Activated CD8-positive, alpha-beta memory T cell treated with anti-CD3 and anti-CD28 coated beads, Interleukin-2, amount 50 U/mL, for 48 hours (primary cell): Measurements from ENCODE around the gene RIN1.
"Not testable (repeated sequence)": the region's sequence is repeated elsewhere in the genome, so short reads cannot be mapped to it uniquely, and the experiment has no call there.

Source experiments
- DNase-seq: peaks from one replicate; pipeline ENCODE4 v3.0.0-alpha.2; 2020

The RIN1 gene

DNA sequence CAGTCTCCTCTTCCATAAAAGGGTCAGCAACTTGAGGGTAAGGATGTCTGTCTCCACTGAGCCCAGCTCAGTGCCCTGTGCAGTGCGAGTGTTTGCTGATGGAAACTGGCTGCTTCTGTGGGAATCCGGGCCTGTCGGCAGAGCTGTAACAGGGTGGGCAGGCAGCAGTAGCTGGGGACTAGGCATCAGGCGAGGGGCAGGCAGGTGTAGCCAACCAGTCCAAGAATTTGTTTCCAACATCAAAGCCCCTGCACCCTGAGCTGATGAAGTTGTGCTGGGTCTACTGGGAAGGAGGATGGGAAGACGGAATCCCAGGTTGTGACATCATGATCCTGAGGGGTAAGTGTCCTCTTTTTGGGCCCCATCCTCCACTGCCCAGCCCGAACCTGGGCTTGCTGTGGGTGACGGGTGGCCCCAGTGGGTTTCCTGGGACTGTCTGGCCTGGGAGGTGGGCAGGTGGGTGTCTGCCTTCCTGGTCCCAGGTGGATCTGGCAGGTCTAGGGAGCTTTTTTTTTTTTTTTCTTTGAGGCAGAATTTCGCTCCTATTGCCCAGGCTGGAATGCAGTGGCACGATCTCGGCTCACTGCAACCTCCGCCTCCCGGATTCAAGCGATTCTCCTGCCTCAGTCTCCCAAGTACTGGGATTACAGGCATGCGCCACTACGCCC lies 24.3 kb upstream of the RIN1 start:
- DNase-seq = no peak

DNA sequence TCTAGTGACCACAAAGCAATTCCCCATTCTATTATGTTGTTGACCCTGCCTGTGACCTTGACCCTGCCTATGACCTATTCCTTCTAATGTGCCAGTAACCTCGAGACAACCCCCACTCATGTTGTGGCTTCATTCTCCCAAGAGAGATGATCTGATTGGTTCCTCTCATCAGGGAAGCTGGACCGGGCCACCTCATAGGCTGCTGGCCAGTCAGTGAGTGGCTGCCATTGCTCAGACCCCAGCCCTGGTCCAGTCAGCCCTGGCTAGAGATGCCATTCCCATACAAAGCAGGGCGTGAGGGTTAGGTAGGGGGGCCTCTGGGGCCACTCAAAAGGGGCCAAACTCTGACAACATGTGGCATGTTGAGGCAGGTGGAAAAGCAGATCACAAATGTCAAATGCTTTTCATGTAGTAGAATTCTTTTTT lies 23.4 kb upstream of the RIN1 start:
- DNase-seq = no peak

DNA sequence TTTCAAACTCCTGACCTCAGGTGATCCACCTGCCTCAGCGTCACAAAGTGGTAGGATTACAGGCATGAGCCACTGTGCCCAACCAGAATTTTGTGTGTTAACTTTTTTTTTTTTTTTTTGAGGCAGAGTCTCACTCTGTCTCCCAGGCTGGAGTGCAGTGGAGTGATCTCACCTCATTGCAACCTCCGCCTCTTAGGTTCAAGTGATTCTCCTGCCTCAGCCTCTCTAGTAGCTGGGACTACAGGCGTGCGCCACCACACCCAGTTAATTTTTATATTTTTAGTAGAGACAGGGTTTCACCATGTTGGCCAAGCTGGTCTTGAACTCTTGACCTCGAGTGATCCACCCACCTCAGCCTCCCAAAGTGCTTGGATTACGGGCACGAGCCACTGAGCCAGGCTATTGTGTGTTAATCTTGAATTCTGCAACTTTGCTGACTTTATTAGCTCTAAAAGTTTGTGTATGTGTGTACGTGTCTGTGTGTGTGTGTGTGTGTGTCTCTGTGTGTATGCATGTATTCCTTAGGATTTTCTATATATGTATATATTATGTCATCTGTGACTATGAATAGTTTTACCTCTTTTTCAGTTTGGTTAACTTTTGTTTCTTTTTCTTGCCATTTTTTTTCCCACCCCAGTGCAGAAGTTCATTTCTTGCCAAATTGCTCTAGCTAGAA lies 14.5 kb upstream of the RIN1 start:
- not testable (repeated sequence) for DNase-seq

DNA sequence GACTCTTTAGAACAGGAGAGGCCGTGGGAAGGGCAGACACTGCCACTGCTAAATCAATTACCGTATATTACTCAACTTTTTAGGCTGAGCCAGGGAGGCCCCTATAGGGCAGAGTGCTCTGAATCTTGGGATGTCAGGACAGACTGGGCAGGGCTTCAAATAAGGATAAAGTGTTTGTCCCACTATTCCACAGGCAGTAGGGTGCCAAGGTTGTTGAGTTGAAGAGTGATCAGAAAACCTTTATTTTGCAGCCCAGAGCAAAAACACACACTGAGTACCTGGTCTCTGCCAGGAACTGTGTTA lies 12.8 kb upstream of the RIN1 start:
- DNase-seq = no peak

GRCh38 chr11:66347425-66348276 lies 11.4 kb upstream of the RIN1 start, which contains the start of gene B4GAT1:
Gene B4GAT1 (minus strand): TSS chr11:66347629. CDS start chr11:66347545, 84 bp downstream.
- DNase-seq = peak; percentile 97

DNA sequence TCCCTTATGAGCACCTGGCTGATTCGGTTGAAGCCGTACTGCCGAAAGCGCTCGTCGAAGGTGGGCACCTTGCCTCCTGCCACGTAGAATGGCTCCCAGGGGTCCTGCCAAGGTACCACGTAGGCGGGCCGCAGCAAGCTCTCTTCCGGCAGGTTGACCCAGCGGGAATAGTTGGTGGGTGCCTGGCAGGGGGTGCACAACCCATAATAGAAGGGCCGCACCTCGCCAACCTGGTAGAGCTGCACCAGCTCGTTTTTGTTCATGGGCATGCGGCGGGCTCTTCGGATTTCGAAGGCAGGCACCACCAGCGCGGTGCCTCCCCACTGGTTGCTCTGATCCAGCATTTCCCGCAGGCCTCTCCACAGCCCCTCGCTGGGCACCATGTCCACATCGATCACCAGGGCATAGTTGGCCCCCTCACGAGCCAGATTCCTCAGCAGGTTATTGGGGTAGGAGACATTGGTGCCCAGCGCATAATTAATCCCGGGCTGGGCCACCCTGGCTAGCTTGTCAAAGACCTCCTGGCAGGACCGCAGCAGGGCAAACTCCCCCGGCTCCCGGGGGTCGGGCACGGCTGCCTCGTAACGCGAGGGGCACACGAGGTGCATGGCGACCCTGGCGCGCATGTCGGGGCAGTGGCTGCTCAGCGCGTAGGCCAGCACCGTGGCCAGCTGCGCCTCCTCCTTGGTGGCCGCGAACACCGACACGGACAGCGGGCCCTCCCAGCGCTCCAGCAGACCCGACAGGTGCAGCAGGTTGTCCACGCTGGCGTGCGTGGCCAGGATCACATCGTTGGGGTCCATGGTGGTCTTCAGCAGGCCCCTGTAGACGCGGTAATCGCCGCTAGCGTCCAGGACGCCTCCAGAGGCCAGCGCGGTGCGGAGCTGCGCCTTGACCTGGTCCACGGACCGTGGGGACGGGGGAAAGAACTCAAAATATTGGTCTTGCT lies 10.5 kb upstream of the RIN1 start:
- no peak for DNase-seq

- no peak for DNase-seq
These were observed 9.0 kb upstream of the RIN1 start for GRCh38 chr11:66345316-66345649.

DNA sequence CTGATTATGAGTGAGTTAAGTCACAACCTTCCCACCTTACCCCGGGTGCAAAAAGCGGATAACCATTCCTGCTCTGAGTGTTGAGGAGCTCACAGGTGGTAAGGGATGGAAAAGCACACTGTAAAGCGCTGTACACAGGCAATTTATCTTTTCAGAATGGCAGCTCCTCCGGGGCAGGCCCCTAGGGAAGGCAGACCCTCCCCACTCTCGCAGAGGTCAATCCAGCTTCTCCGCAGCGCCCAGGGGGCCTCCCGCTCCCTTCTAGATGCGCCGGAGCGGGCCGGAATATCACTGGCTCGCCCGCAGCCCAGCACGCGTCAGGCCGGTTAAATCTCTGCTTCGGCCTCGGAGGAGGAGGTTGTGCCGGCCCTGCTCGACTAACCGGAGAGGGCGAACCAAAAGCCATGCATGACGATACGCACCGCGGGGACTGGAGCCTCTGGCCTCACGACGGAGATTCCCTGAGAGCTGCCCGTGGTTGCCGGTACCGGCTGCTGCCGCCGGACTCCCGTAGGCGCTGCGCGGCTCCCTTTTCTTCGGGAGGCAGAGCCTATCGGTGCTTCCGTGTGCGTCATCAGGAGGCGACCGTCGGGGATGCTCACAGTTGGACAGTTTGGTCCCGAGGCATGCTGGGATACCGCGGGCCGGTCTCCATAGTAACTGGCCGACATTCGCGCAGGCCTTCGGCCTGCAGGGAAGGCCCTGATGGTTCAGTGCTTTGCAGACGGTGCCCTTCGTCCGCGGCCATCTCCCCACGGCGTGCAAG lies 8.5 kb upstream of the RIN1 start, which contains the start of gene BRMS1:
Gene BRMS1 (minus strand): TSS at position 555 of the 766 bp plus-strand sequence. CDS start 2,870 bp downstream, outside the sequence.
- DNase-seq = peak; percentile 97

DNA sequence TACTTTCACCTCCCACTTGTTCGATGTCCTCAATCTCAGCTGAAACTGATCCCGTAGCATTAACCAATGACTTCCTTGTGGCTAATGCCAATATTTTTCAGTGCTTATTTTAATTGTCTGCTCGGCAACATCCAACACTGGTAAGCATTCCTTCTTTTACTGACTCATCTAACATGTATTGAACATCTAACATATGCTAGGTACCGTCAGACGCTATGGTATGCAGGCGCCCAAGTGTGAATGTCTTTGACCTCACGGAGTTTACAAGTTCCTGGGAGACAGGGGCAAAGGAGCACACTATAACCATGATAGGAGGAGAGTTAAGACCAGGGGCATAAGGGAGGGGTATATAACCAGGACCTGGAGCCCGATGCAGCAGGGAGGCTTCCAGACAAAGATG lies 6.9 kb upstream of the RIN1 start:
- DNase-seq = no peak

DNA sequence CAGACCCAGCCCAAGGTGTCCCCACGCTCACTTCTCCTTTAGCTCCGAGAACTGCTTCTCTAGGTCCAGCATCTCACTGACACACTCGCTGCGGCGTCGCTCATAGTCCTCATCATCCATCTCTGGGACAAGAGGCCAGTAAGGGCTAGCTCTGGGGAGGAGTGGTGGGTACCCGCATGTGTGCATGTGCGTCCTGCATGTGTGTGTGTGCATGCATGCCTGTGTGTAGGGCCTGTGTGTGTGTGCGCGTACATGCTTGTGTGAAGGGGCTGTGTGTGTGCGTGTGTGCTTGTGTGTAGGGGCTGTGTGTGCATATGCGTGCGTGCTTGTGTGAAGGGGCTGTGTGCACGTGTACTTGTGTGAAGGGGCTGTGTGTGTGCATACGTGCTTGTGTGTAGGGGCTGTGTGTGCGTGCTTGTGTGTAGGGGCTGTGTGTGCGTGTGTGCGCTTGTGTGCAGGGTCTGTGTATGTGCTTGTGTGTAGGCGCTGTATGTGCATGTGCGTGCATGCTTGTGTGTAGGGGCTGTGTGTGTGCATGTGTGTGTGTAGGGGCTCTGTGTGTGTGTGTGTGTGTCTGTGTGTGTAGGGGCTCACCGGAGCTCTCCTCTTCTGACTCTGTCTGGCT lies 5.4 kb upstream of the RIN1 start:
- DNase-seq = no peak

DNA sequence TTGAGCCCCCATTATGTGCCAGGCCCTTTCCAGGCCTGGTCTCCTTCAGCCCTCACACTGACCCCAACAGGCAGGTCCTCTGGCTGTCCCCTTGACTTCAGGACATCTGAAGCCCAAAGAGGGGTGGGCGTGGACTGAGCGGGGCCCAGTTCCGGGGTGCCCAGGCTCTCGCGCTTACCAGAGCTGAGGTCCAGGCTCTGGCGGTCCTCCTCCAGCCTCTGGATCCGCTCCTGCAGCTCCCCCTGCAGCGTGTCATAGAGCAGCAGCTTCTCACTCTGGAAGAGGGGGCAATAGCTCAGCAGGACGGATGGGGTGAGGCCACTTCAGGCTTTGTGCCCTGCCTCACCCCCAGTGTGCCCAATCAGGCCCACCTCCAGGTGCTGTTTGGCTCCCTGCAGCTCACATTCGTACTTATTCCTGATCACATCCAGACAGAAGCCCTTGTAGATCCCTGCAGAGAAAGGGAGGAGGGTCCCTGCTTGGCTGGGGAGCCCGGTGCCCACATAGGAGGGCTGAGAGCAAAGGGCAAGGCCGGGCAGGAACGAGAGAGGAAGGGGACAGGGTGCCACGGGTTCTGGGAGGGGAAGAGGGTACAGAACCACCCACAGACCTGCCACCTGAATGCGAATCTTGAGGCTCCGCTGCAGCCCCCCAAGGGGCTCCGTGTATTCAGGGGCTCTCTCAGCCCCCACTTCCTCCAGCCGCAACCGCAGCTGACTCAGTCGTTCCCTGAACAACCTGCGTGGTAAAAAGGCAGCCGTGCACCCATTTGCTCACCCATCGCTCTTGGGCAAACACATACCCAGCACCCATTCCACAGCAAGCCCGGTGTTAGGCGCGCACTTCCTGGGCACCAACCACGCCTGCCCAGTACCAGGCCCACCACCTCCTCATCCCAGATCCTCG lies 4.6 kb upstream of the RIN1 start:
- DNase-seq = no peak

- no peak for DNase-seq
These were observed 3.7 kb upstream of the RIN1 start for GRCh38 chr11:66339686-66340483.

GRCh38 chr11:66339162-66339675 lies 3.0 kb upstream of the RIN1 start:
- no peak for DNase-seq

GRCh38 chr11:66338276-66339161 lies 2.3 kb upstream of the RIN1 start:
- no peak for DNase-seq

GRCh38 chr11:66337103-66337899 lies 1.1 kb upstream of the RIN1 start:
- DNase-seq = no peak

DNA sequence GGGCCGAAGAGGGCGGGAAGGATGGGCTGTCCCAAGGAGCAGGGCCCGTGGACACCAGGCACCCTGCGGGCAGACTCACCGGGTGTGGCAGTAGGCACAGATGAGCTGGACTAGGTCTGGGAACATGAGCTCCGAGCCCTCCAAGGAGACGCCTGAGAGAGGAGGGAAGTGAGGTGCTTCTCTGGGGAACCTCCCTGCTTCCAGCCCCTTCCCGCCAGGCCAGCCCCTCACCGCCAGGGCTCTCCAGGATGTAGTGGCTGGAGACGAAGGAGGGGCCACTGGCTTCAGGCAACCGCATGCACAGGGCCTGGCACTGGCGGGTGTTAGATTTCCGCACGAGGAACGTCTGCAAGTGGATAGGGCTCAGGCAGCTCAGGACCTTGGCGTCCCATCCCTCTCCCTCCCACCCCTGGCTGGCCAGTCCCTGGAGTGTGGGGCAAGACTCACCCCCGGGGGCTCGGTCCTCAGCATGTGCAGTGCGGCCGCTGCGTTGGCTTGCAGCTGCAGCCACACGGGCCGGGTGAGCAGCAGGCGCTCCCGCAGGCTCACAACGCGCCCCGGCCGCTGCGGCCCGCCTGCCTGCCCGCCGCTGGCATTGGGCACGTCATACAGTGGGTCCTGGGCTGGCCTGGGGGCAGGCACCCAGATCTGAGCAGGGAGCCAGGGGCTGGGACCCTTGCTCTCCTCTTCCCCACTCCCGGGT lies 552 bp downstream of the RIN1 start:
- DNase-seq = no peak
